GM18526 (cell line): ENCODE data around the gene CFAP90.

Experiments
- POLR2A ChIP-seq: IDR thresholded peaks from 3 replicates; pipeline ENCODE4 v1.6.1; 2011; ENCODE audit not compliant: insufficient read length; ENCODE audit errors: extremely low read depth

CFAP90 gene, protein sequence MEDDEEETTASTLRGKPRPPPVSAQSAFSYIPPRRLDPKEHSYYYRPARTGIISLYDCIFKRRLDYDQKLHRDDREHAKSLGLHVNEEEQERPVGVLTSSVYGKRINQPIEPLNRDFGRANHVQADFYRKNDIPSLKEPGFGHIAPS

DNA sequence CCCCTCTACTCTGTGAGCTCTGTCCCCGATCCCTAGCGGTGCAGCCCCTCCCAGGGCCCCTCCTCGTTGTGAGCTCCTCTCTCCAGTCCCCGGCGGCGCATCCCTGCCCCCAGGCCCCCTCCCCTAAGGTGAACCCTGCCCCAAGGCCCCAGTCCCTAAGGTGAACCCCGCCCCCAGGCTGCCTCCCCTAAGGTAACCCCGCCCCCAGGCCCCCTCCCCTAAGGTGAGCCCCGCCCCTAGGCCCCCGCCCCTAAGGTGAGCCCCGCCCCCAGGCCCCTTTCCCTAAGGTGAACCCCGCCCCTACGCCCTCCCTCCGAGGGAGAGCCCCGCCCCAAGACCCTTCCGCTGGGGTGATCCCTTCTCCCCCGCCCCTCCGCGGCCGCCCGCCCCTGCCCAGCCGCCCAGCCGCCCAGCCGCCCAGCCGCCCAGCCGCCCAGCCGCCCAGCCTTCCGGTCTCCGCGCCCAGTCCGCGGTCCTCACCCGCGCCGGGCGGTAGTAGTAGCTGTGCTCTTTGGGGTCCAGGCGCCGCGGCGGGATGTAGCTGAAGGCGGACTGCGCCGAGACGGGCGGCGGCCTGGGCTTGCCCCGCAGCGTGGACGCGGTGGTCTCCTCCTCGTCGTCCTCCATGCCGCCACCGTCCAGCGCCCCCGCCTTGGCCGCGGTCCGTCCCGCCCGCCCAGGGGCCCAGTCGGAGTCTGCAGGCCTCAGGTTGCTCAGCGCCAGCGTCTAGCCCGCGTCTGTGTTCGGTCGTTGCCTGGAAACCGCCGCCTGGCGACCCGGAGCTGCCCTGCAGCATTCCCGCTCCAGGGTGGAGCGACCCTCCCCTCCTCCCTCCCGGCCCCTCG lies at the start of gene CFAP90:
Gene CFAP90 (minus strand): TSS at position 739 of the 845 bp plus-strand sequence. CDS start 112 bp downstream, at position 627.
- no peak for TF ChIP-seq POLR2A

DNA sequence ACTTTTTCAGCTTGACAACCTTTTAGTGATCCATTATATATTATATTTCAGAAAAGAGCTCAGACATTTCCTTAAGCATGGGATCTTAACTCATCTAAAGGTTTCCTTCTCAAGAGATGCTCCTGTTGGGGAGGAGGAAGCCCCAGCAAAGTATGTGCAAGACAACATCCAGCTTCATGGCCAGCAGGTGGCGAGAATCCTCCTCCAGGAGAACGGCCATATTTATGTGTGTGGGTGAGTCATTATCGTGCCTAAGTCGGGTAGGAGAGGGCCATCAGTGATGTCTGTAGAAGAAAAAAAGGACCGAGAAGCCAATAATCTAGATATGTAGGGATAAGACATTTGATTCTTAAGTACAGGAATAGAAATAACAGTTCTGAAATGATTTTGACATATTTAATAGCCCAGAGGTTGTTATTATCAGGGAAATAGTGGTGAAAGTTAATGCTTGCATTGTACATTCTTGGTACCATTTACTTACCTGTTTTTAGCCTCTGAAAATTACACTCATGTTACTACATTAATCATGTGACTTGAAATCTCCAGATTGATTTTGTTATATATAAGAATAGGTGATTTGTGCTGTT lies 46.2 kb upstream of the CFAP90 start:
- no peak for TF ChIP-seq POLR2A

DNA sequence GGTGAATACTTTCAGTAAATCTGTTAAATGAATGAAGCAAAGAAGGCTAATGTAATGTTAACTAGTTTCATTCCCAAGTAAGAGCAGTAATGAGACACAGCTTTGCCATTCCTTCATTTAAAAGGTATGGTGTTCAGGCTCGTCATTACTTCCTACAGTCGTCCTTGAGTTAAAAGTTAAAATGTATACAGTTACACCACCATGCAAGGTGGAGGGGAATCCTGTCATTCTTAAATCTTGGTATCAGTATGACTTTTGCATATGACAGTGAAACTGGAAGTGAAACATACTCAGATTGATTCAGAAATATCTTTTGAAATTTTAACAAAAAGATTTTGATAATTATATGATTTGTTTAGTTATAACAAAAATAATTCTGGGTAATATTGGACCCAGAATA lies 43.9 kb upstream of the CFAP90 start:
- no peak for TF ChIP-seq POLR2A

DNA sequence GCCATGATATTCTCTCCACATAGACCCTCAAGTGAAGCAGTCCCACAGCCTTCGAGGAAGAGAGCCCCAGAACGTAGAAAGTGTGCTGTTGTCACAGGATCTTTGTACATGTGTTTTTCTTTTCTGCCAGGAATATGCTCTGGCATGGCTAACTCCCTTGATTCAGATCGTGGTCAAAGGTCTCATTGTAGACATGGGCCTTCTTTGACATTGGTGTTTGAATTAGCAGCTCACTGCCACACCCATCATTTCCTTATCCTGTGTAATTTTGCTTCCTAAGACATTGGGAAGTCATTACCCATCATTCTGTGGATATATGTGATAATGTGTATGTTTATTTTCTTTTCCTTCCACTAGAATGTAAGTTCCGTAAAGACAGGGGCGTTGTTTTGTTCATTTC lies 43.5 kb upstream of the CFAP90 start:
- no peak for TF ChIP-seq POLR2A

DNA sequence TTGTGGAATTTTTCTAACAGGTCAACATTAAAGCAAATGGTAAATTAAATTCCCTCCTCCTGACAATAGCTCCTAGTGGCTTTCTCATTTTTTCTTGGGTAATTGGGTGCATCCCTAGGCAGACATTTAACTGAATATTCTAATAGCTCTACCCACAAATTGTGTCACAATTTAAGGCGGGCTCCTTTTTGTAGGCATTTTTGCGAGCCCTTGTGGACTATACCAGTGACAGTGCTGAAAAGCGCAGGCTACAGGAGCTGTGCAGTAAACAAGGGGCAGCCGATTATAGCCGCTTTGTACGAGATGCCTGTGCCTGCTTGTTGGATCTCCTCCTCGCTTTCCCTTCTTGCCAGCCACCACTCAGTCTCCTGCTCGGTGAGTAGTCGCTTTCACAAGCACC lies 38.0 kb upstream of the CFAP90 start:
- no peak for TF ChIP-seq POLR2A

DNA sequence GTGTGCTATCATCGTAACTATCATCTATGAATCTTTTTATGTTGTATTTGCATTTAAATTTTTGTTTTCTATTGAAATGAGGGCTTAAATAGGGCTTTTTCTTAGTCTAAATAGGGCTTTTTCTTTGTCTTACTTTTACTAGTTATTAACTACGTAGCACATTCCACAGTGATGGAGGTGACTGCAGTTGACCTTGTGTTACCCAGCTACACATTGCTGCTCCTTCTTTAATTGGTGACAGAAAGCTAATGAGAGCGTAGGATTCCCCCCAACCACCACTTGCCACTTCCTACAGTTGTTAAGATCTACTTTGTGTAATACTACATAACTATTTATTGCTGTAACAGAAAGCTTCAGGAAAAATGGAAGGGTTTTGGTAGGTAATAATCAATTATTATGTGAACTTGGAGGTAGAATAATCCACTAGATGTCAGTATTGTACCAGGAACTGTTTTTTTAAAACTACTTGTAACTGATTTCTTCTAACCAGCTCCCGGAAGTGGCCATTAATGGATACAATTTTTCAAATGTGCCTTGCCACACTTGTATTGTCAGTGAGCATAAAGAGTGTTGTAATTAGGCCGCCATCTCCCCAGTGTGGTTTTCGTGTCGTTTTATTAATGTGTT lies 36.0 kb upstream of the CFAP90 start:
- TF ChIP-seq POLR2A: no peak

DNA sequence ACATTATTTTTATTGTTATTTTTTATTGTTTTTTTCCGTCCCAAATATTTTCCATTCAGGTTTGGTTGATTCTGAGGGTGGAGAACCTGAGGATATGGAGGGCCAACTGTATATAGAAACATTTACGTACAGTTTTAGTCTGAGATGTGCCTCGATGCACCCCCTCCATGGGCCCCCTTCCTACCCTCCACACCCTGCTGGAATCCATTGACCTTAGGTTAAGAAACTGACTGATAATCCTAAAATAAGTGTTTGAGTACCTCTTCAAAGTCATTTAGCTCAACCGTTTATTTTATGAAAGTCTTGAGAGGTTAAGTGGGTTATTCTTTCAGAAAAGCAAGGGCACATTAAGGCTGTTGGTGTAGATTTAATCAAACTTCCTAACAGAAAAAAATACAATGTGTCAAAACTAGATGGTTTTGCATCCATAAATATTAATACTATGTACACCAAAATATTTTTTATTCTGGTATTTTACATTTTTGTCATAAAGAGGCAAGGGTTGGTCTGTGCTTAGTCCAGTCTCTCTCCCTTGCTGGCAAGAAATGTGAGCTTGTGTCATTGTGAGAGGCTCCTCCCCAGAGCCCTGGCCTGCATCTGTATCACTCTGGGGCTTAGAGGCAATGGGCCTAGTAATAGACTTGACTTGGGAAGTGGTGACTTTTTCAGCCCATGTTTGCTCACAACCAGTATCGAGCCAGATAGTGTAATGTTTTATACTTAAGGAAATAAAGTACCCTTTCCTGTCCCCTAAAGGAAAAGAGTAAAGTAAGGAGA lies 33.7 kb upstream of the CFAP90 start:
- TF ChIP-seq POLR2A: no peak

DNA sequence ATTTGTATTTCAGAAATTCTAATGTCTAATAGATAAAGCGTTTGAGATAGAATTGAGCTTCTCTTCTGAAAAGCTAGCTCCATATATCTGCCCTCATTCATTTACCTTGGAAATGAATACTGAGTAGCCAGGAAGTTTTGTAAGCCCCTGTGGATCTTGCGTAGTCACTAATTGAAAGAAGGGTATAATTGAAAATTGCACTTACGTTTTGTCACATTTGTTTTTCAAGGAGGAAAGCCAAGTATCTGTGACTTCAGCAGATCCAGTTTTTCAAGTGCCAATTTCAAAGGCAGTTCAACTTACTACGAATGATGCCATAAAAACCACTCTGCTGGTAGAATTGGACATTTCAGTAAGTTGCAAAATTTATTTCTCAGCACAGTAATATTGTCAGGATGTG lies 32.0 kb upstream of the CFAP90 start:
- no peak for TF ChIP-seq POLR2A

DNA sequence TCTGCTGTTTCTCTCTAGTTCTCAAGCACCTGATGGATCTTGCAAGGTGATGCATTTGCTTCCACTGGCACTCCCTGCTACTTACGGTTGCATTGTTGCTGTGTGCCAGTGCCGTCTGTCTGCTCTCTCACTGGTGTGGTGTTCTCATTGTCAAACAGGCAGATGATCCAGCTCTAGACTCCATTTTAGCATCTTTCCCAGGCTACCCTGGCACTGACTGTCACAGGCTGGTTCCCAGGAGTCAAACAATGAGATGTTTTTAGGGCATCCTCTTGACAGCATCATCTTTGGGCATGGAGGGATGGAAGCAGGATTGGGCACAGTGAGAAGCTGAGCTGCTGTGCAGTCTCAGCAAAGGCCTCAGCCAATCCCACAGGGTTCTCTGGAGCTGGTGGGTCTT lies 30.9 kb upstream of the CFAP90 start:
- TF ChIP-seq POLR2A: no peak

DNA sequence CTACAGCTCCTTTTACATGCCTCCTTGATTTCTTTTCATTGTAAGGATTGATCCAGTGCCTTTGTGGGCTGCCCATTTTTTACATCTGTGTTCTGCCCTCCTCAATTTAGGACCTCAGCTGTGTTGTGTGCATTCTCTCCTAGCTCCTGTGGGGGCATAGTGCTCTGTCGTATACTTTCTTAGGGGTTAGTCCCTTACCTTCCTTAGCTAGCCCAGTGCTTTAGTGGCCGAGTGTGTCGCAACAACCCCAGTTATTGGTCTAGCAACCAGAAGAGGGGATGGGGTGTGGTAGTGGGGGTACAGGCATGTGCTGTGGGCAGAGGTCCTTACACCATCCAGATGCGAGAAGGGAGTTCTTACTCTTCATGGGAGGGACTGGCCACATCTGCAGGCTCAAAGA lies 30.2 kb upstream of the CFAP90 start:
- TF ChIP-seq POLR2A: no peak

DNA sequence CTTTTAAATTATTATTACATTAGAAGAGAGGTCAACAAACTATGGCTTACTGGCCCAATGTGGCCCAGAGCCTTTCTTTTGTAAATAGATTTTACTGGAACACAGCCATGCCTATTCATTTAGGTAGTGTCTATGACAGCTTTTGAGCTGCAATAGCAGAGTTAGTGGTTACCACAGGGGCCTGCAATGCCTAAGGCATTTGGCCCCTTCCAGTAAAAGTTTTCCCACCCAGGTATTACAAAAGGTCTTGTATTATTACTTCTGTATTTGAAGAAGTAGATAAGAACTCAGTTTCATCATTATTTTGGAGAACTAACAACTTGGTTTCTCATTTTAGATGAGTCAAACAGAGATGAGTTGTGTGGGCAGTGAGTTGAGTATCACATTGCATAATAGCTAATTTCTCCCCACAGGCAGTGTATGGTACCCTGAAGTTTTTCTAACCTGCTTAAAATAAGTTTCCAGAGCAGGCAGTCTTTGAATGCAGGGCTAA lies 27.5 kb upstream of the CFAP90 start:
- TF ChIP-seq POLR2A: no peak

DNA sequence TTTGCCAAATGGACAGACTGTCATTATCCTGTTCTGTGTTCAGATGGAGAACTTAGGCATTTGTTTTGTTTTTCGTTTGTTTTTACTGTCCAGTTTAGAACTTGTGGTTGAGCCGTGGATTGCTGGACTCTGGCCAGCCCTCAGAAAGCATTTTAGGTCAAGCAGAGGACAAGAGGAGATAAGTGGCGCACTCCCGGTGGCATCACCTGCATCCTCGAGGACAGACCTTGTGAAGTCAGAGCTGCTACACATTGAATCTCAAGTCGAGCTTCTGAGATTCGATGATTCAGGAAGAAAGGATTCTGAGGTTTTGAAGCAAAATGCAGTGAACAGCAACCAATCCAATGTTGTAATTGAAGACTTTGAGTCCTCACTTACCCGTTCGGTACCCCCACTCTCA lies 26.9 kb upstream of the CFAP90 start:
- TF ChIP-seq POLR2A: no peak

DNA sequence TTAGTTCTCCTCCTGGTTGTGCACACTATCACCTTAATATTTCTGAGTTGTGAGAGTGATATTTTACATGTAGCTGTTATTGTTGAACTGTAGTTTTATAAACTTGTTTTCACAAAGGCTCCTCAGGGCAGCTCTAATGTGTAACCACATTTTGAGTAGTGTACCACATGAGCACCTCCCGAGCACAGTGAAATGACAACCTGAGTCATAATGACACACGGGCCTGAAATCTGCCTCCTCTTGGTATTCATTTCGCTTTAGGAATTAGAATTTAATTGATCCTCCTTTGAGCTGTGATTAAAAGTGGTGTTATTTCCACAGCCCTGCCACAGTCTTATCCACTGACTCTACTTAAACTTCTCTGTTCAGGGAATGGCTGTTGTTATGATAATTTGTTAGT lies 25.9 kb upstream of the CFAP90 start:
- TF ChIP-seq POLR2A: no peak

DNA sequence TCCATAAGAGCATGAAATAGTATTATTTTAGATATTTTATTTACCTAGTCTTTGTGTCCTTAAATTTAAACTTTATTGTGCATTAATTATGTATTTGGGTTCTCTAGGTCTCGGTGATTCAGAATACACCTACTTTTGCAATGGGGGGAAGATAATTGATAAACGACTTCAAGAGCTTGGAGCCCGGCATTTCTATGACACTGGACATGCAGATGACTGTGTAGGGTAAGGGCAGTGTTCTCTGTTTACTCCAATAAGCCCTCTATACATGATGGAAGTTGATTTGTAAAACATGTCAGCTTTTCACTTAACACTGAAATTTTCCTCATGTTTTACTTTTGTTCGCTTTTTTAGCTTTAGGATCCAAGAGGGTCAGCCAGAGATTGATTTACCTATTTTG lies 24.2 kb upstream of the CFAP90 start:
- no peak for TF ChIP-seq POLR2A

DNA sequence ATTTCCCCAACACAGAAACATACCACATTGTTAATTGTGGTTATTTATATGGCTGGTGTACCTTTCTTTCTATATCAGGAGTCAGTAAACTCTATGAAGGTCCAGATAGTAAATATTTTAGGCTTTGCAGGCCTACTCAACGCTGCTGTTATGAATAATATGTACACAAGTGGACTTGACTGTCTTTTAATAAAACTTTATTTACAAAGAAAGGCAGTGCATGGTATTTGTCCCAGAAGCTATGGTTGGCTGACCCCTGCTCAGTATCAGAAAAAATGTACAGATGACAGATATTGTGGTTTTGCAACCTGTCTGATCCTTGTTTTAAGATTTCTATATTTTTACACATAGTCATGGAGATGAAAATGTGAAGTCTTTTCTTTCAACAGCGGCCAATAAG lies 23.7 kb upstream of the CFAP90 start:
- no peak for TF ChIP-seq POLR2A
